Naive thymus-derived CD4-positive, alpha-beta T cell (primary cell): ENCODE data around the gene RNF6. TPM values are rescaled to one million over a fixed set of nuclear protein-coding genes. Genes with fewer than 3 reads are reported as not detected.
"Not testable (repeated sequence)": the region's sequence is repeated elsewhere in the genome, so short reads cannot be mapped to it uniquely, and the experiment has no call there.

Experiments
- ATAC-seq: fragments of 150-1000 bp; cut with Tn5 transposase; 2 replicates; pipeline ENCODE4 v1.10.0; 2021; ENCODE audit warnings: mild to moderate bottlenecking, moderate library complexity
- CTCF ChIA-PET: fragments of 350-600 bp; sonication (Branson Sonifier 250); formaldehyde crosslinking; loops from one replicate; lab custom pipeline; 2021; ENCODE audit warnings: antibody characterized with exemption; lab: Charles Lee
- POLR2A ChIA-PET: fragments of 350-600 bp; sonication (Branson Sonifier 250); formaldehyde crosslinking; loops from one replicate; lab custom pipeline; 2021; ENCODE audit warnings: antibody characterized with exemption, inconsistent platforms; lab: Charles Lee
- DNase-seq, 9 donors: peaks; one replicate each; pipeline versions ENCODE4 v3.0.0 to v3.0.0-alpha.2; 2020 to 2022; ENCODE audit warnings: mixed read lengths in 1 of 9
- H3K27ac ChIP-seq: one replicate; pipeline ENCODE4 v1.7.0; 2013; ENCODE audit warnings: mild to moderate bottlenecking, low read depth, low read length, moderate library complexity
- H3K27me3 ChIP-seq, 2 donors: one replicate each; pipeline ENCODE4 v1.7.0; 2013; ENCODE audit warnings: low read length in 2 of 2, mild to moderate bottlenecking in 2 of 2, moderate library complexity in 2 of 2; ENCODE audit not compliant: control insufficient read depth in 2 of 2, insufficient read depth in 2 of 2
- H3K36me3 ChIP-seq, 3 experiments: 1 replicate in 2 of 3; 2 replicates in 1 of 3; pipeline ENCODE4 v1.7.0; 2013; ENCODE audit warnings: low read length in 3 of 3, mild to moderate bottlenecking in 3 of 3, moderate library complexity in 1 of 3; ENCODE audit not compliant: insufficient read depth in 3 of 3, control insufficient read depth in 2 of 3
- H3K4me1 ChIP-seq, 2 donors: one replicate each; pipeline ENCODE4 v1.7.0; 2013; ENCODE audit warnings: low read length in 2 of 2, mild to moderate bottlenecking in 2 of 2, moderate library complexity in 1 of 2; ENCODE audit not compliant: control insufficient read depth in 2 of 2, insufficient read depth in 2 of 2
- H3K4me3 ChIP-seq: 2 replicates; pipeline ENCODE4 v1.7.0; 2013; ENCODE audit warnings: mild to moderate bottlenecking, low read length
- H3K9me3 ChIP-seq, 3 experiments: 1 replicate in 2 of 3; 2 replicates in 1 of 3; pipeline ENCODE4 v1.7.0; 2013; ENCODE audit warnings: low read length in 3 of 3; ENCODE audit not compliant: control insufficient read depth in 2 of 3
- H3K27ac Mint-ChIP-seq, 9 donors: one replicate each; pipeline ENCODE4 v1.8.0; 2020 to 2022; ENCODE audit warnings: mixed read lengths in 9 of 9, mild to moderate bottlenecking in 8 of 9, moderate library complexity in 5 of 9, inconsistent platforms in 2 of 9
- H3K27me3 Mint-ChIP-seq, 5 donors: one replicate each; pipeline ENCODE4 v1.8.0; 2021 to 2022; ENCODE audit warnings: mixed read lengths in 5 of 5, mild to moderate bottlenecking in 1 of 5
- H3K36me3 Mint-ChIP-seq, 5 donors: one replicate each; pipeline ENCODE4 v1.8.0; 2020 to 2022; ENCODE audit warnings: mixed read lengths in 5 of 5, mild to moderate bottlenecking in 3 of 5, inconsistent platforms in 1 of 5
- H3K4me1 Mint-ChIP-seq, 7 donors: one replicate each; pipeline ENCODE4 v1.8.0; 2020 to 2022; ENCODE audit warnings: mixed read lengths in 7 of 7, mild to moderate bottlenecking in 3 of 7, inconsistent platforms in 1 of 7
- H3K4me3 Mint-ChIP-seq, 10 donors: one replicate each; pipeline ENCODE4 v1.8.0; 2020 to 2022; ENCODE audit warnings: mild to moderate bottlenecking in 10 of 10, mixed read lengths in 10 of 10, moderate library complexity in 6 of 10, inconsistent platforms in 2 of 10
- H3K9me3 Mint-ChIP-seq, 11 donors: one replicate each; pipeline ENCODE4 v1.8.0; 2020 to 2022; ENCODE audit warnings: mixed read lengths in 11 of 11, mild to moderate bottlenecking in 4 of 11, inconsistent platforms in 1 of 11, moderate library complexity in 1 of 11
- intact Hi-C, 2 donors: fragments of 100-400 bp; cut with micrococcal nuclease; formaldehyde crosslinking; loops; one replicate each; pipeline ENCODE4 v1.15.1; 2023
- polyA plus RNA-seq, 2 donors: library from polyadenylated mRNA; unstranded; fragments of 300-500 nt; fragmentation: Illumina TruSeq; gene quantifications; one replicate each; pipeline ENCODE4 v1.2.3, GENCODE V29; 2021
- total RNA-seq, 6 experiments: library from RNA in 5 of 6; stranded (reverse) in 5 of 6; gene quantifications; 1 replicate in 5 of 6; 2 replicates in 1 of 6; pipeline ENCODE4 v1.2.3 and lab custom pipeline; 2021 to 2026

Gene RNF6
- total and polyA plus RNA-seq, 7 experiments from 2014 or later, result 29.1 to 57.4 (median 44.6) TPM

GRCh38 chr13:26252006-26252405 is 29.9 kb upstream of the RNF6 start:
- not testable (repeated sequence) for H3K27ac ChIP-seq, ATAC-seq, H3K9me3 ChIP-seq, H3K27me3 Mint-ChIP-seq, DNase-seq, H3K9me3 Mint-ChIP-seq, H3K4me3 ChIP-seq, H3K27me3 ChIP-seq, H3K36me3 Mint-ChIP-seq, H3K4me3 Mint-ChIP-seq, H3K27ac Mint-ChIP-seq, H3K36me3 ChIP-seq
- H3K4me1 Mint-ChIP-seq, result peaks cover 19 to 34% (median 29%) of the 10 kb centered on the region in 7 donors
- H3K4me1 ChIP-seq, result peaks cover 17% of the 10 kb centered on the region in 2 donors
- intact Hi-C loops, result loop anchor here (5.0 to 10.0 kb wide), 5 partner anchors 245 to 1997 kb away; partner anchors contain the start of genes USP12 (in 2 of the 2), NUP58 (in 1 of the 2) and PARP4 (in 1 of the 2)
- ChIA-PET CTCF (interaction anchor here (0.6 kb wide), 1 partner anchor 141 kb away, joined by 3 read pairs; no protein-coding TSS in a partner anchor), POLR2A (interaction anchor here (4.1 kb wide), 1 partner anchor 30 kb away, joined by 41 read pairs; the partner anchor contains the start of gene RNF6)

GRCh38 chr13:26249551-26249950 is 27.4 kb upstream of the RNF6 start:
- H3K4me1 Mint-ChIP-seq, result peaks cover 2 to 13% (median 8%) of the 10 kb centered on the region in 7 donors
- H3K4me3 Mint-ChIP-seq, result no peak overlapping the region
- no peaks in the 10 kb centered on the region for H3K36me3 Mint-ChIP-seq
- no peak overlapping the region for H3K27ac Mint-ChIP-seq
- DNase-seq (no peak), ATAC-seq (no peak)
- Histone ChIP-seq H3K27ac (no peak overlapping the region), H3K4me3 (no peak overlapping the region), H3K27me3 (no peaks in the 10 kb centered on the region), H3K9me3 (no peaks in the 10 kb centered on the region), H3K36me3 (peaks cover 0 to 7% (median 0%) of the 10 kb centered on the region in 3 experiments), H3K4me1 (peaks cover 0 to 4% of the 10 kb centered on the region in 2 donors)
- peaks cover 0 to 5% (median 0%) of the 10 kb centered on the region in 5 donors for H3K27me3 Mint-ChIP-seq
- CTCF ChIA-PET, result interaction anchor here (1.2 kb wide), 1 partner anchor 27 kb away, joined by 3 read pairs; the partner anchor contains the start of gene RNF6
- intact Hi-C loops, result no loop called here
- peaks cover 0 to 2% (median 0%) of the 10 kb centered on the region in 11 donors for H3K9me3 Mint-ChIP-seq
- POLR2A ChIA-PET, result no interaction called here

GRCh38 chr13:26247608-26248007 is 25.5 kb upstream of the RNF6 start:
- H3K9me3 Mint-ChIP-seq, result peaks cover 0 to 4% (median 0%) of the 10 kb centered on the region in 11 donors
- no peak for ATAC-seq
- Histone ChIP-seq H3K9me3 (no peaks in the 10 kb centered on the region), H3K27me3 (no peaks in the 10 kb centered on the region), H3K4me3 (no peak overlapping the region), H3K27ac (no peak overlapping the region), H3K36me3 (no peaks in the 10 kb centered on the region), H3K4me1 (no peaks in the 10 kb centered on the region)
- no peak for DNase-seq
- peaks cover 0 to 5% (median under 1%) of the 10 kb centered on the region in 5 donors for H3K27me3 Mint-ChIP-seq
- H3K4me1 Mint-ChIP-seq, result peaks cover 0 to under 1% (median 0%) of the 10 kb centered on the region in 7 donors
- intact Hi-C loops, result no loop called here
- no peaks in the 10 kb centered on the region for H3K36me3 Mint-ChIP-seq
- ChIA-PET CTCF (no interaction called here), POLR2A (no interaction called here)
- H3K27ac Mint-ChIP-seq, result no peak overlapping the region
- H3K4me3 Mint-ChIP-seq, result no peak overlapping the region

- Histone ChIP-seq H3K9me3 (no peaks in the 10 kb centered on the region), H3K27ac (no peak overlapping the region), H3K36me3 (no peaks in the 10 kb centered on the region), H3K27me3 (no peaks in the 10 kb centered on the region), H3K4me1 (no peaks in the 10 kb centered on the region), H3K4me3 (no peak overlapping the region)
- H3K9me3 Mint-ChIP-seq, result peaks cover 0 to 6% (median 0%) of the 10 kb centered on the region in 11 donors
- H3K27ac Mint-ChIP-seq, result no peak overlapping the region
- CTCF ChIA-PET, result no interaction called here
- intact Hi-C loops, result no loop called here
- no peaks in the 10 kb centered on the region for H3K36me3 Mint-ChIP-seq
- DNase-seq (no peak), ATAC-seq (no peak)
- POLR2A ChIA-PET, result interaction anchor here (0.7 to 1.3 kb wide), 2 partner anchors 9 to 30 kb away, joined by 3 to 4 read pairs; no protein-coding TSS in a partner anchor
- peaks cover 0 to 7% (median 6%) of the 10 kb centered on the region in 5 donors for H3K27me3 Mint-ChIP-seq
- no peaks in the 10 kb centered on the region for H3K4me1 Mint-ChIP-seq
- no peak overlapping the region for H3K4me3 Mint-ChIP-seq
Measured at GRCh38 chr13:26247011-26247410, 24.9 kb upstream of the RNF6 start.

GRCh38 chr13:26246154-26246553 is 24.0 kb upstream of the RNF6 start:
- Histone ChIP-seq H3K36me3 (no peaks in the 10 kb centered on the region), H3K27me3 (no peaks in the 10 kb centered on the region), H3K4me1 (no peaks in the 10 kb centered on the region), H3K4me3 (no peak overlapping the region), H3K27ac (no peak overlapping the region), H3K9me3 (no peaks in the 10 kb centered on the region)
- ChIA-PET POLR2A (interaction anchor here (0.6 to 1.3 kb wide), 3 partner anchors 10 to 23 kb away, joined by 3 to 4 read pairs (median 3); no protein-coding TSS in a partner anchor), CTCF (interaction anchor here (0.7 kb wide), 1 partner anchor 43 kb away, joined by 3 read pairs; no protein-coding TSS in a partner anchor)
- no peak overlapping the region for H3K27ac Mint-ChIP-seq
- DNase-seq, result no peak
- H3K4me3 Mint-ChIP-seq, result no peak overlapping the region
- peaks cover 0 to 7% (median 0%) of the 10 kb centered on the region in 11 donors for H3K9me3 Mint-ChIP-seq
- no peaks in the 10 kb centered on the region for H3K36me3 Mint-ChIP-seq
- intact Hi-C loops, result no loop called here
- no peak for ATAC-seq
- H3K27me3 Mint-ChIP-seq, result peaks cover 0 to 10% (median 7%) of the 10 kb centered on the region in 5 donors
- no peaks in the 10 kb centered on the region for H3K4me1 Mint-ChIP-seq

GRCh38 chr13:26236296-26236695 is 14.2 kb upstream of the RNF6 start:
- intact Hi-C loops, result no loop called here
- POLR2A ChIA-PET, result no interaction called here
- no peaks in the 10 kb centered on the region for H3K4me1 Mint-ChIP-seq

GRCh38 chr13:26230703-26231102 is 8.6 kb upstream of the RNF6 start:
- H3K27ac ChIP-seq, result no peak overlapping the region
- H3K27ac Mint-ChIP-seq, result no peak overlapping the region
- no peaks in the 10 kb centered on the region for H3K36me3 ChIP-seq
- ATAC-seq (no peak), DNase-seq (no peak)
- no peaks in the 10 kb centered on the region for H3K4me1 Mint-ChIP-seq
- intact Hi-C loops, result no loop called here
- peaks cover 0 to 5% (median 4%) of the 10 kb centered on the region in 5 donors for H3K27me3 Mint-ChIP-seq
- peaks cover 0 to 4% (median 0%) of the 10 kb centered on the region in 5 donors for H3K36me3 Mint-ChIP-seq
- no peaks in the 10 kb centered on the region for H3K4me1 ChIP-seq
- H3K27me3 ChIP-seq, result no peaks in the 10 kb centered on the region
- ChIA-PET CTCF (no interaction called here), POLR2A (no interaction called here)
- H3K4me3 ChIP-seq, result no peak overlapping the region
- H3K4me3 Mint-ChIP-seq, result no peak overlapping the region
- H3K9me3 ChIP-seq, result no peaks in the 10 kb centered on the region
- H3K9me3 Mint-ChIP-seq, result no peaks in the 10 kb centered on the region

More at GRCh38 chr13:26236296-26236695, 14.2 kb upstream of the RNF6 start:
- Histone ChIP-seq H3K36me3 (no peaks in the 10 kb centered on the region), H3K4me1 (no peaks in the 10 kb centered on the region), H3K27ac (no peak overlapping the region), H3K27me3 (no peaks in the 10 kb centered on the region), H3K4me3 (no peak overlapping the region), H3K9me3 (no peaks in the 10 kb centered on the region)
- no peak for ATAC-seq
- H3K27me3 Mint-ChIP-seq, result peaks cover 0 to 15% (median 9%) of the 10 kb centered on the region in 5 donors
- H3K9me3 Mint-ChIP-seq, result no peaks in the 10 kb centered on the region
- no peak overlapping the region for H3K4me3 Mint-ChIP-seq
- DNase-seq, result no peak
- CTCF ChIA-PET, result no interaction called here
- peaks cover 0 to 4% (median 0%) of the 10 kb centered on the region in 5 donors for H3K36me3 Mint-ChIP-seq
- no peak overlapping the region for H3K27ac Mint-ChIP-seq
